ENCODE measurements around the gene CFAP161. TPM values are rescaled to one million over a fixed set of nuclear protein-coding genes. Genes with fewer than 3 reads are reported as not detected.

CFAP161 gene
- polyA plus RNA-seq, 1 donor (not counting 4 experiments of a cell fraction or from before 2014, with no cell fraction given): not detected

DNA sequence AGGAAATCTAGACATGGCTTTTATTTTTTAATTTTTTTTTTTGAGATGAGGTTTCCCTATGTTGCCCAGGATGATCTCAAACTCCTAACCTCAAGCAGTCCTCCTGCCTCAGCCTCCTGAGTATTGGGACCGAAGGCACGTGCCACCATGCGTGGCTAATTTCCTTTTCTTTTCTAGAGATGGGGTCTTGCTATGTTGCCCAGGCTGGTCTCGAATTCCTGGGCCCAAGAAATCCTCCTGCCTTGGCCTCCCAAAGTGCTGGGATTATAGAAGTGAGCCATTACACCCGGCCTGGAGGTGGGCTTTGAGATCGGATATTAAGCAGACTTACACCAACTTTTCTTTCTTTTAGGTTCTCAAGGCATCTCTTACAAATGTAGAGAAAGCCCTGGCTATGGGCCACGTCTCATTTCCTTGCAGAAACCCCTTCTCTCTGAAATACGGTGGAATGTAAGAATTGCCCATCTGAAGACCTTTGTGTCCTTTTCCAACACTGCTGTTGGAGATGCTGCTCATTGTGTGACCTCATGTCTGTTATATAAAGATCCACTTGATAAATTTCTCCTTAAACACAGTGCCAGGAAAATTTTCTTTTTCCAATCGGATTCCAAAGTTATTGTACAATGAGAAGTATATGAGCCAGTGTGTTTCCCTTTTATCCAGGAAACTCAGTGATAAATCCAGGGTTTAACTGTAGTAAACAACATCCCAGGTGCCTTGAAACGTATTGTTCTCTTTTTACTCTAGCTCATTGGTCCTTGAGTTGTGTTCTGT, 36.8 kb upstream of the CFAP161 start:
- H3K36me3 ChIP-seq (ENCODE audit: control insufficient read depth in 2 of 2, extremely low read depth in 1 of 2, insufficient read depth in 2 of 2, low read length in 2 of 2): no peaks in the 10 kb centered on the region
- DNase-seq (ENCODE audit: low read depth, low spot score) (no peak), FAIRE-seq (no peak)
- H3K9me3 ChIP-seq (ENCODE audit: control insufficient read depth, low read depth, low read length): no peaks in the 10 kb centered on the region
- H3K79me2 ChIP-seq (ENCODE audit: control insufficient read depth, insufficient read depth, low read length): no peaks in the 10 kb centered on the region
- no peak for TF ChIP-seq EZH2 (IDR thresholded peaks at IDR 0.05; ENCODE audit: low read length)
- no peak for TF ChIP-seq CTCF (optimal IDR thresholded peaks at IDR 0.05 in 1 of 3, IDR thresholded peaks at IDR 0.05 in 1 of 3, conservative IDR thresholded peaks at IDR 0.05 in 1 of 3; ENCODE audit: extremely low read depth in 1 of 3, insufficient read depth in 2 of 3, low read length in 3 of 3)
- peaks cover 4% of the 10 kb centered on the region for H3K27me3 ChIP-seq (ENCODE audit: control insufficient read depth, extremely low read depth, insufficient read depth, low read length)
- no peak overlapping the region for H3K4me2 ChIP-seq (ENCODE audit: control insufficient read depth, extremely low read depth, insufficient read depth, low read depth, low read length)
- no peak overlapping the region for H3K27ac ChIP-seq (ENCODE audit: control insufficient read depth, insufficient read depth, low read length)
- H3K9me1 ChIP-seq (ENCODE audit: control insufficient read depth, extremely low read depth, insufficient read depth, low read length): no peaks in the 10 kb centered on the region
- no peak overlapping the region for H3K4me3 ChIP-seq (ENCODE audit: control insufficient read depth in 2 of 3, extremely low read depth in 1 of 3, insufficient read depth in 2 of 3, low read depth in 1 of 3, low read length in 3 of 3)
- H3K4me1 ChIP-seq (ENCODE audit: control insufficient read depth, extremely low read depth, insufficient read depth, low read length): peaks cover under 1% of the 10 kb centered on the region
- H4K20me1 ChIP-seq (ENCODE audit: control insufficient read depth, extremely low read depth, insufficient read depth, low read length): no peaks in the 10 kb centered on the region
- H3K9ac ChIP-seq (ENCODE audit: control insufficient read depth, extremely low read depth, insufficient read depth, low read length): no peak overlapping the region
- dilution Hi-C loops (cut with MboI; ENCODE audit: extremely low pct_ligation_motif_present, low sequenced_read_pairs): no loop called here
- no peak overlapping the region for H2AFZ ChIP-seq (ENCODE audit: control insufficient read depth, low read length)

DNA sequence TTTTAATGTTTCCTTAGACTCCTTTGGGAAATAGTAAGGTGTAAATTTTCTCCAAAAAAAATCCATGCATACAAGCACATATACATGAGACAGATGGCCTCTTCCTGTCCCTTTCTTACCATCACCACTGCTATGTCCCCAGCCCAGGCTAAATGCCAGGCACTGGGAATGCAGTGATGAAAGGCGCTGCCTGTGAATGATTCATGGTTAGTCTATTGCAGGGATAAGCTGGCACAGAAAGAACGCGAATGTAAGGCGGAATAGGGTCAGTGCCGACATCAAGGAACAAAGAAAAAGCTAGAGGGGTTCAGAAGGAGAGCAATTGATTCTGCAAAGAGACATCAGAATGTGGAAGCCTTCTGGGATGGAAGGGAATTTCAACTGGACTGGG, 36.2 kb upstream of the CFAP161 start:
- no peaks in the 10 kb centered on the region for H3K4me1 ChIP-seq (ENCODE audit: control insufficient read depth, extremely low read depth, insufficient read depth, low read length)

More for the DNA sequence above, 36.2 kb upstream of the CFAP161 start:
- Histone ChIP-seq H4K20me1 (ENCODE audit: control insufficient read depth, extremely low read depth, insufficient read depth, low read length) (no peaks in the 10 kb centered on the region), H2AFZ (ENCODE audit: control insufficient read depth, low read length) (no peak overlapping the region), H3K36me3 (ENCODE audit: control insufficient read depth in 2 of 2, extremely low read depth in 1 of 2, insufficient read depth in 2 of 2, low read length in 2 of 2) (no peaks in the 10 kb centered on the region), H3K9ac (ENCODE audit: control insufficient read depth, extremely low read depth, insufficient read depth, low read length) (no peak overlapping the region), H3K27me3 (ENCODE audit: control insufficient read depth, extremely low read depth, insufficient read depth, low read length) (peaks cover 4% of the 10 kb centered on the region), H3K27ac (ENCODE audit: control insufficient read depth, insufficient read depth, low read length) (no peak overlapping the region), H3K4me2 (ENCODE audit: control insufficient read depth, extremely low read depth, insufficient read depth, low read depth, low read length) (no peak overlapping the region), H3K9me3 (ENCODE audit: control insufficient read depth, low read depth, low read length) (no peaks in the 10 kb centered on the region), H3K79me2 (ENCODE audit: control insufficient read depth, insufficient read depth, low read length) (no peaks in the 10 kb centered on the region), H3K9me1 (ENCODE audit: control insufficient read depth, extremely low read depth, insufficient read depth, low read length) (no peaks in the 10 kb centered on the region), H3K4me3 (ENCODE audit: control insufficient read depth in 2 of 3, extremely low read depth in 1 of 3, insufficient read depth in 2 of 3, low read depth in 1 of 3, low read length in 3 of 3) (no peak overlapping the region)
- DNase-seq (ENCODE audit: low read depth, low spot score) (no peak), FAIRE-seq (no peak)
- TF ChIP-seq EZH2 (IDR thresholded peaks at IDR 0.05; ENCODE audit: low read length) (no peak), CTCF (optimal IDR thresholded peaks at IDR 0.05 in 1 of 3, IDR thresholded peaks at IDR 0.05 in 1 of 3, conservative IDR thresholded peaks at IDR 0.05 in 1 of 3; ENCODE audit: extremely low read depth in 1 of 3, insufficient read depth in 2 of 3, low read length in 3 of 3) (no peak)
- dilution Hi-C loops (cut with MboI; ENCODE audit: extremely low pct_ligation_motif_present, low sequenced_read_pairs): no loop called here
